GM20000 (cell line): Measurements from ENCODE around the gene PROM1.

Experiments used
- DNase-seq: peaks from one replicate; pipeline ENCODE4 v3.0.0; 2012; ENCODE audit warnings: low spot score
- CTCF ChIP-seq: IDR thresholded peaks from 2 replicates; pipeline ENCODE4 v1.5.1; 2012; ENCODE audit warnings: mild to moderate bottlenecking, control low read depth; ENCODE audit errors: extremely low read depth, missing control alignments

The PROM1 gene

DNA sequence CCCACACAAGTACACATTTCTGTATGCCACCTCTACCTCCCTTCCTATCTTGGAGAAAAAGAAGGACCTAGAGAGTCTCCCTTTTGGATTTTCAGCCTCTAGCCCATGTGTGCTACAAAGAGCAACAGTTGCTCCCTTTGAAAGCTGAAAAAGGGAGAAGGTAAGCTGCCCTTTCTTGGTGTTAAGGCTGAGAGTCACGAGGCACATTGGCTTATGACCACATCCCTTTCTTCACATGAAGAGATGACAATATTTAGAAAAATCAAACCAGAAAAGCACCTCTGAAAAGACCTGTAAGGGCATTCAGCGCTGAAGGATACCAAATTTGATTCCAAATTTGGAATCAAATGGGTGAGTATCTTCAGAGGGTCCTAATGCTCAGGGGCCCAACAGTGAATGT lies 138.9 kb downstream of the PROM1 start:
- TF ChIP-seq CTCF = no peak
- DNase-seq = no peak

DNA sequence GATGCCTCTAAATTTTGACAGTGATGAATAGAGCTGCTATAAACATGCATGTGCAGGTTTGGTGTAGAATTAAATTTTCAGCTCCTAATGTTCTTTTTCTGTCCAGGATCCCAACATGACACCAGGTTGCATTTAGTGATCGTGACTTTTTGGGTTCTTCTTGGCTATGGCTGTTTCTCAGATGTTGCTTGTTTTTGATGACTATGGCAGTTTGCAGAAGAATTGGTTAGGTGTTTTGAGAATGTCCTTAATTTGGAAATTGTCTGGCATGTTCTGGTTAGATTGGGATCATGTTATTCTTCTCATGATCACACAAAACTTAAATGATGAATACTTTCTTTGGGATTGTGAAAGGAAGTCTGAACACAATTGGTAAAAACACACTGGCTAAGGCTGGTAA lies 141.5 kb downstream of the PROM1 start:
- no peak for DNase-seq
- no peak for TF ChIP-seq CTCF

- TF ChIP-seq CTCF = no peak
- no peak for DNase-seq
Measured at GRCh38 chr4:15938640-15939039, 145.2 kb downstream of the PROM1 start, which contains the start of gene FGFBP1. FGFBP1 (minus strand) TSS chr4:15938740; CDS start chr4:15936632, 2,108 bp downstream.

GRCh38 chr4:15938182-15938581 lies 145.6 kb downstream of the PROM1 start:
- DNase-seq = no peak

DNA sequence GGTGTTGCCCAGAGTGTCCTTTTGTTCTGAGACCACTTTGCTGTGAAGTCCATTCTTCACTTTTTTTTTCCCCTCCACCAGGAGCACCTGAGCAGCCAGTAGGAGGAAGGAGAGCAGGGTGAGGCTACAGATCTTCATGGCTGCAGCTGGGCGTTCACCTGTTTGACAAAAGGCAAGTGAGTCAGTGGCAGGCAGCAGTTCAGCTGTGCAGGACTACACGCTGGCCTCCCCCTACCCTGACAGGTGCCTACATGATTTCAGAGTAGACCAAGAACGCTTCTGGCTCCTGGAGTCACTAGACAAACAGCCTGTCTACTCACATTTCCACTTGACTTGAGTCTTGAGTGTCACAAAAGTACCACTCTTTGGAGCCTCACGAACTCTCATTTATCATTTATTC lies 147.3 kb downstream of the PROM1 start:
- no peak for DNase-seq

More at GRCh38 chr4:15938182-15938581, 145.6 kb downstream of the PROM1 start:
- no peak for TF ChIP-seq CTCF

GRCh38 chr4:15935504-15936402 lies 148.1 kb downstream of the PROM1 start:
- no peak for TF ChIP-seq CTCF
- no peak for DNase-seq

More for the DNA sequence above, 147.3 kb downstream of the PROM1 start:
- TF ChIP-seq CTCF = no peak

- no peak for DNase-seq
- TF ChIP-seq CTCF = no peak
Measured at GRCh38 chr4:15934259-15934658, 149.6 kb downstream of the PROM1 start.
